Right lung (tissue), 5 donors: ENCODE results near the gene SLC22A23. TPM values are rescaled to one million over a fixed set of nuclear protein-coding genes. Genes with fewer than 3 reads are reported as not detected.
A peak's percentile ranks its signal among the peaks of the same experiment; 100 is the strongest.

ENCODE experiments used
- DNase-seq, 2 donors: peaks; one replicate each; pipeline ENCODE4 v3.0.0-alpha.2; 2013
- polyA plus RNA-seq, 5 donors: library from polyadenylated mRNA; unstranded; fragments of 120-200 nt; gene quantifications; one replicate each; pipeline versions ENCODE4 v1.2.1 to v1.2.3, GENCODE V29; 2013; ENCODE audit warnings: inconsistent platforms in 1 of 5, low replicate concordance in 1 of 5; ENCODE audit not compliant: insufficient read length in 5 of 5, insufficient read depth in 1 of 5

The SLC22A23 gene
- polyA plus RNA-seq, 5 donors: 16.2 to 24.7 (median 18.1) TPM

GRCh38 chr6:3371222-3371949 lies 85.5 kb downstream of the SLC22A23 start:
- DNase-seq: no peak

- DNase-seq: no peak
Measured at GRCh38 chr6:3370361-3371221, 86.3 kb downstream of the SLC22A23 start.

- no peak for DNase-seq
Measured at GRCh38 chr6:3369985-3370360, 86.9 kb downstream of the SLC22A23 start.

- DNase-seq: no peak
Measured at GRCh38 chr6:3368685-3369084, 88.2 kb downstream of the SLC22A23 start.

- no peak for DNase-seq
Measured at GRCh38 chr6:3367630-3368029, 89.2 kb downstream of the SLC22A23 start.

- no peak for DNase-seq
Measured at GRCh38 chr6:3366596-3367413, 90.0 kb downstream of the SLC22A23 start.

- DNase-seq: no peak
Measured at GRCh38 chr6:3364391-3364790, 92.5 kb downstream of the SLC22A23 start.

GRCh38 chr6:3363296-3364025 lies 93.4 kb downstream of the SLC22A23 start:
- DNase-seq: no peak

GRCh38 chr6:3361312-3362037 lies 95.4 kb downstream of the SLC22A23 start:
- DNase-seq: no peak

GRCh38 chr6:3360727-3361045 lies 96.2 kb downstream of the SLC22A23 start:
- no peak for DNase-seq

- DNase-seq: no peak
Measured at GRCh38 chr6:3359973-3360726, 96.7 kb downstream of the SLC22A23 start.

- no peak for DNase-seq
Measured at GRCh38 chr6:3359101-3359752, 97.6 kb downstream of the SLC22A23 start.

GRCh38 chr6:3358413-3359100 lies 98.3 kb downstream of the SLC22A23 start:
- no peak for DNase-seq

- DNase-seq: no peak
Measured at GRCh38 chr6:3357678-3358077, 99.2 kb downstream of the SLC22A23 start.

- no peak for DNase-seq
Measured at GRCh38 chr6:3356824-3357420, 99.9 kb downstream of the SLC22A23 start.

- peak; percentile 62 to 70 for DNase-seq
Measured at GRCh38 chr6:3356056-3356823, 100.6 kb downstream of the SLC22A23 start.

- peak in 1 of 2 donors; percentile 60 for DNase-seq
Measured at GRCh38 chr6:3355358-3356055, 101.3 kb downstream of the SLC22A23 start.
